Liver (tissue), 9 donors: Measurements from ENCODE around the gene PRC1. TPM values are rescaled to one million over a fixed set of nuclear protein-coding genes. Genes with fewer than 3 reads are reported as not detected.
A peak's percentile ranks its signal among the peaks of the same experiment; 100 is the strongest.

Experiments used
- DNase-seq: peaks from one replicate; pipeline ENCODE4 v3.0.0-alpha.2; 2017; ENCODE audit warnings: low spot score
- H3K27ac ChIP-seq, 2 donors: one replicate each; pipeline ENCODE4 v1.7.0; 2013; ENCODE audit warnings: inconsistent platforms in 2 of 2, low read length in 2 of 2, control low read depth in 1 of 2, low read depth in 1 of 2, mild to moderate bottlenecking in 1 of 2
- H3K27me3 ChIP-seq, 4 donors: one replicate each; pipeline versions ENCODE4 v1.6.1 to v1.7.0; 2013; ENCODE audit warnings: low read length in 3 of 4, inconsistent platforms in 1 of 4, mild to moderate bottlenecking in 1 of 4, moderate library complexity in 1 of 4; ENCODE audit not compliant: control insufficient read depth in 4 of 4, insufficient read depth in 4 of 4
- H3K36me3 ChIP-seq, 4 donors: one replicate each; pipeline versions ENCODE4 v1.6.1 to v1.7.0; 2013; ENCODE audit warnings: low read length in 3 of 4, mild to moderate bottlenecking in 3 of 4, low read depth in 1 of 4, moderate library complexity in 1 of 4; ENCODE audit not compliant: control insufficient read depth in 4 of 4, insufficient read depth in 3 of 4
- H3K4me1 ChIP-seq, 4 donors: one replicate each; pipeline versions ENCODE4 v1.6.1 to v1.7.0; 2013; ENCODE audit warnings: low read length in 3 of 4, mild to moderate bottlenecking in 3 of 4, moderate library complexity in 1 of 4; ENCODE audit not compliant: control insufficient read depth in 4 of 4, insufficient read depth in 4 of 4
- H3K4me3 ChIP-seq, 3 donors: one replicate each; pipeline versions ENCODE4 v1.6.1 to v1.7.0; 2013; ENCODE audit warnings: low read length in 3 of 3, control low read depth in 1 of 3, low read depth in 1 of 3, mild to moderate bottlenecking in 1 of 3
- H3K9ac ChIP-seq, 2 donors: one replicate each; pipeline ENCODE4 v1.7.0; 2013; ENCODE audit warnings: low read length in 2 of 2, mild to moderate bottlenecking in 2 of 2, moderate library complexity in 2 of 2, control low read depth in 1 of 2, low read depth in 1 of 2
- H3K9me3 ChIP-seq, 4 donors: one replicate each; pipeline versions ENCODE4 v1.6.1 to v1.7.0; 2013; ENCODE audit warnings: low read length in 3 of 4; ENCODE audit not compliant: control insufficient read depth in 4 of 4
- ATF3 ChIP-seq: IDR thresholded peaks from 2 replicates; pipeline ENCODE4 v1.6.1; 2016; ENCODE audit warnings: antibody characterized with exemption
- EGR1 ChIP-seq, 2 donors: IDR thresholded peaks; 2 replicates each; pipeline ENCODE4 v1.6.1; 2016 to 2018; ENCODE audit warnings: antibody characterized with exemption in 2 of 2, low read depth in 2 of 2
- FOXA1 ChIP-seq: IDR thresholded peaks from 2 replicates; pipeline ENCODE4 v1.6.1; 2016; ENCODE audit warnings: antibody characterized with exemption
- FOXA2 ChIP-seq: IDR thresholded peaks from 2 replicates; pipeline ENCODE4 v1.6.1; 2016; ENCODE audit warnings: antibody characterized with exemption
- GABPA ChIP-seq, 2 donors: IDR thresholded peaks in 1 of 2; conservative IDR thresholded peaks in 1 of 2; 2 replicates each; pipeline ENCODE4 v1.6.1; 2016; ENCODE audit warnings: antibody characterized with exemption in 2 of 2, mild to moderate bottlenecking in 1 of 2, moderate library complexity in 1 of 2
- HNF4A ChIP-seq, 2 donors: conservative IDR thresholded peaks; 2 replicates each; pipeline ENCODE4 v1.6.1; 2016; ENCODE audit warnings: antibody characterized with exemption in 2 of 2, mild to moderate bottlenecking in 2 of 2
- JUND ChIP-seq, 2 donors: IDR thresholded peaks; 2 replicates each; pipeline ENCODE4 v1.6.1; 2016; ENCODE audit warnings: antibody characterized with exemption in 2 of 2
- RAD21 ChIP-seq, 2 donors: IDR thresholded peaks; 2 replicates each; pipeline ENCODE4 v1.6.1; 2016; ENCODE audit warnings: antibody characterized with exemption in 2 of 2, mild to moderate bottlenecking in 2 of 2
- REST ChIP-seq: IDR thresholded peaks from 2 replicates; pipeline ENCODE4 v1.6.1; 2016; ENCODE audit warnings: antibody characterized with exemption, mild to moderate bottlenecking
- RXRA ChIP-seq, 2 donors: IDR thresholded peaks; 2 replicates each; pipeline ENCODE4 v1.6.1; 2017 to 2018; ENCODE audit warnings: antibody characterized with exemption in 2 of 2, mild to moderate bottlenecking in 1 of 2
- SP1 ChIP-seq: IDR thresholded peaks from 2 replicates; pipeline ENCODE4 v1.6.1; 2018; ENCODE audit warnings: antibody characterized with exemption, mild to moderate bottlenecking
- TAF1 ChIP-seq: conservative IDR thresholded peaks from 2 replicates; pipeline ENCODE4 v1.6.1; 2016; ENCODE audit warnings: antibody characterized with exemption, mild to moderate bottlenecking
- YY1 ChIP-seq: IDR thresholded peaks from 2 replicates; pipeline ENCODE4 v1.6.1; 2016; ENCODE audit warnings: antibody characterized with exemption, mild to moderate bottlenecking
- WGBS: extraction: QIAGEN DNeasy Blood & Tissue Kit; methylation state at CpG from one replicate; pipeline ENCODE4 v1.1.7; 2013; 5-methylcytosine and 5-hydroxymethylcytosine counted together
- polyA plus RNA-seq, 2 donors: library from polyadenylated mRNA; stranded (reverse) in 1 of 2; unstranded in 1 of 2; fragments of 200-250 nt in 1 of 2; fragments of >200 nt in 1 of 2; fragmentation: Nextera tagmentation in 1 of 2; extraction: Ambion mirVana in 1 of 2; gene quantifications; one replicate each; pipeline versions ENCODE4 v1.2.1 to v1.2.3, GENCODE V29; 2013 to 2015
- total RNA-seq, 2 donors: library from RNA; depleted of rRNA; stranded (reverse); fragments of >200 nt; gene quantifications; one replicate each; pipeline ENCODE4 v1.2.3, GENCODE V29; 2014
- TF ChIP-seq, protein P1 (sequence below): fragments of 150-350 bp; IDR thresholded peaks from 2 replicates; pipeline ENCODE4 v1.5.1; 2017; ENCODE audit warnings: improper control_type of control experiment, low read depth, low read length; ENCODE audit not compliant: missing input control
- TF ChIP-seq, protein P2 (sequence below): IDR thresholded peaks from 2 replicates; pipeline ENCODE4 v1.6.1; 2016; ENCODE audit warnings: antibody characterized with exemption
- donor health status: healthy.
- donor health status: healthy.
- donor health status: healthy.
- donor health status: healthy.
- donor health status: healthy.

PRC1 gene
- total RNA-seq, result 100 to 1,000 TPM in 1 of 2 donors, 1 to 10 TPM in 1; 2.2 to 128 TPM
- 1 to 10 TPM; 2.1 to 9.1 TPM for polyA plus RNA-seq

DNA sequence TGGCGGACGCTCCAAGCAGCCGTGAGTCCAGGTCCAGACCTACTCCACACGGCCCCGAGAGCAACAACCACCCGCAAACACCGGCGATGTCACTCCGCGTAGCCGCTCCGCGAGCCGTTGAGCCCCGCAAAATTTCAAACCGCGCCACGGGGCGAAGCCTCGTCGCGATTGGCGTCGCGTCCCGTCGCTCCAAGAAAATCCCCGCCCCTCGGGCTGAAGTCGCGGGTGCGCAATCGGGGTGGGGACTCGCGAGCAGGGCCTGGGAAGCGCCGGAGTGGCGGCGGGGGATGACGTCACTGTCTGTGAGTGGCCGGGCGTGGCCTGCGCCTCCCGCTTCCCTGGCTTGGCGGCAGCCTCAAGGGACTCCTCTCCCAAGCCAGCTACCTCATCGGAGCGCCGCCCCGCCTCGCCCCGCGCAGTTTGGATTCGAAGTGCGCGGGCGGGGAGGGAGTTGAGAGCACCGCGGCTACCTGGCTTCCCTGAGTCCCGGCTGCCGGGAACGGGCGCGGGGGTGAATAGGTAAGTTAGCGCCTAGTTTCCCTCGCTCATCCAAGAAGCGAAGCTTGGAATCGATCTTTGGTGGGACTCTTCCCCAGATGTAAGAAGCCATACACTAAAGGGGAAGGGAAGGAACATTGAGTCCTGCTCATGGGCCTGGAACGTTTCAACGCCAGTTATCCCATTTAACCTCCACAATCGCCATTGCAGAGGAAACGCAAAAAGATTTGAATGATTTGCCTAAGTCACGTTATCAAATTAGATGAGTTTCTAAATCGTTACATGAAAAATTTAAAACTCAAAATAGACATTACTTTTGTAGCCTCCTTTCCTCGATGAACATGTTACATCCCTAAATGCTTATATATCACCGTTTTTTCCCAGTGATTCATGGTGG is at the start of gene PRC1:
PRC1 (minus strand) TSS at position 119 of the 895 bp plus-strand sequence; CDS start at position 1, 118 bp downstream.
- H3K4me3 ChIP-seq, result peak within 1 kb of the TSS; percentile 65 to 95 (median 92)
- H3K9ac ChIP-seq, result peak within 1 kb of the TSS; percentile 77 to 85
- peak; percentile 98 for DNase-seq
- H3K36me3 ChIP-seq, result peaks cover 2 to 14% (median 8%) of the 10 kb centered on the region in 4 donors
- no peak for TF ChIP-seq RXRA (IDR thresholded peaks at IDR 0.05)
- TF ChIP-seq ATF3, result no peak
- TF ChIP-seq, protein P1, sequence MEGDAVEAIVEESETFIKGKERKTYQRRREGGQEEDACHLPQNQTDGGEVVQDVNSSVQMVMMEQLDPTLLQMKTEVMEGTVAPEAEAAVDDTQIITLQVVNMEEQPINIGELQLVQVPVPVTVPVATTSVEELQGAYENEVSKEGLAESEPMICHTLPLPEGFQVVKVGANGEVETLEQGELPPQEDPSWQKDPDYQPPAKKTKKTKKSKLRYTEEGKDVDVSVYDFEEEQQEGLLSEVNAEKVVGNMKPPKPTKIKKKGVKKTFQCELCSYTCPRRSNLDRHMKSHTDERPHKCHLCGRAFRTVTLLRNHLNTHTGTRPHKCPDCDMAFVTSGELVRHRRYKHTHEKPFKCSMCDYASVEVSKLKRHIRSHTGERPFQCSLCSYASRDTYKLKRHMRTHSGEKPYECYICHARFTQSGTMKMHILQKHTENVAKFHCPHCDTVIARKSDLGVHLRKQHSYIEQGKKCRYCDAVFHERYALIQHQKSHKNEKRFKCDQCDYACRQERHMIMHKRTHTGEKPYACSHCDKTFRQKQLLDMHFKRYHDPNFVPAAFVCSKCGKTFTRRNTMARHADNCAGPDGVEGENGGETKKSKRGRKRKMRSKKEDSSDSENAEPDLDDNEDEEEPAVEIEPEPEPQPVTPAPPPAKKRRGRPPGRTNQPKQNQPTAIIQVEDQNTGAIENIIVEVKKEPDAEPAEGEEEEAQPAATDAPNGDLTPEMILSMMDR, result no peak
- peak in 1 of 2 donors; percentile 9 for TF ChIP-seq RAD21 (IDR thresholded peaks at IDR 0.05)
- TF ChIP-seq FOXA1, result no peak
- no peak for TF ChIP-seq REST
- TF ChIP-seq, protein P2, sequence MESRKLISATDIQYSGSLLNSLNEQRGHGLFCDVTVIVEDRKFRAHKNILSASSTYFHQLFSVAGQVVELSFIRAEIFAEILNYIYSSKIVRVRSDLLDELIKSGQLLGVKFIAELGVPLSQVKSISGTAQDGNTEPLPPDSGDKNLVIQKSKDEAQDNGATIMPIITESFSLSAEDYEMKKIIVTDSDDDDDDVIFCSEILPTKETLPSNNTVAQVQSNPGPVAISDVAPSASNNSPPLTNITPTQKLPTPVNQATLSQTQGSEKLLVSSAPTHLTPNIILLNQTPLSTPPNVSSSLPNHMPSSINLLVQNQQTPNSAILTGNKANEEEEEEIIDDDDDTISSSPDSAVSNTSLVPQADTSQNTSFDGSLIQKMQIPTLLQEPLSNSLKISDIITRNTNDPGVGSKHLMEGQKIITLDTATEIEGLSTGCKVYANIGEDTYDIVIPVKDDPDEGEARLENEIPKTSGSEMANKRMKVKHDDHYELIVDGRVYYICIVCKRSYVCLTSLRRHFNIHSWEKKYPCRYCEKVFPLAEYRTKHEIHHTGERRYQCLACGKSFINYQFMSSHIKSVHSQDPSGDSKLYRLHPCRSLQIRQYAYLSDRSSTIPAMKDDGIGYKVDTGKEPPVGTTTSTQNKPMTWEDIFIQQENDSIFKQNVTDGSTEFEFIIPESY, result peak; percentile 69
- peak; percentile 54 for TF ChIP-seq YY1
- TF ChIP-seq SP1, result peak; percentile 85
- no peak for TF ChIP-seq FOXA2
- TF ChIP-seq TAF1, result no peak
- TF ChIP-seq GABPA (IDR thresholded peaks at IDR 0.05 in 1 of 2, conservative IDR thresholded peaks at IDR 0.05 in 1 of 2), result peak in 1 of 2 donors; percentile 55
- peak; percentile 80 to 83 for TF ChIP-seq JUND (IDR thresholded peaks at IDR 0.05)
- no peak for TF ChIP-seq HNF4A (conservative IDR thresholded peaks at IDR 0.05)
- TF ChIP-seq EGR1 (IDR thresholded peaks at IDR 0.05; ENCODE audit: low read depth in 2 of 2), result no peak
- peaks cover 3 to 17% (median 7%) of the 10 kb centered on the region in 4 donors for H3K4me1 ChIP-seq
- peak within 1 kb of the TSS; percentile 13 to 70 for H3K27ac ChIP-seq
- H3K27me3 ChIP-seq, result no peaks in the 10 kb centered on the region
- under 1% methylated on average over 75 of the region's 75 CpGs for WGBS
- no peaks in the 10 kb centered on the region for H3K9me3 ChIP-seq
